Stimulated activated CD4-positive, alpha-beta T cell treated with anti-CD3 and anti-CD28 coated beads, Interleukin-15, amount 100 ng/mL, for 1 hour (primary cell): Measurements from ENCODE around the gene KRT86.

Experiments
- DNase-seq, 2 donors: peaks; one replicate each; pipeline ENCODE4 v3.0.0-alpha.2; 2020; ENCODE audit warnings: low read depth in 1 of 2, low spot score in 1 of 2

KRT86 gene

DNA sequence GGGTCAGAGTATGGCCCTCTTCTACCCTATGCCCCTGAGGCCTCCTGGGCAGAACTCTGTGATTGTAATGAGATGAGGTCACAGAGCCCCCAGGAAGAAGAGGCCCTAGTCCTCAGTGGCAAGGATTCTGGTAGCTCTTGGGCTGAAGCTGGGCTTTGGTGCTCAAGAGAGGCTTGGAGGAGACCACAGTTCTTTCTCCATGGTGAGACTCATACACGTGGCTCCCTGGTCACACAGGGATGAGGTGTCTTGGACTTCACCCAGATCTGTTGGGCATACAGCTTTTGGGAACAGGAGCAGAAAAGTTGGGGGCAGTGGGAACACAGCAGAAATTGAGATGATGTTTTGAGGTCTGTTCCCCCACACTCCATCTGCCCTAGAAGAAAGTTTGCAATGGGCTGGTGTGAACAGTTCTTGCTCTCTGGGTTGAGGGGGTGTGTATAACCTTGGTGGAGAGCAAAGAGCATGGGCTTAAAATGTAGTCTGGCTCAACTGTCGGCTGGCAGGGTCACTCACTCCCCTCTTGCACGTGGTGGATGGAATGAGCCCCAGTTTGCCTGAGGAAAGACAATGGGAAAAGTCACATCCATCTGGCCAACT, at the start of gene KRT86:
TSS of gene KRT86 (plus strand) at position 125 of the 600 bp plus-strand sequence. CDS start 27,272 bp downstream, outside the sequence.
- DNase-seq: no peak

DNA sequence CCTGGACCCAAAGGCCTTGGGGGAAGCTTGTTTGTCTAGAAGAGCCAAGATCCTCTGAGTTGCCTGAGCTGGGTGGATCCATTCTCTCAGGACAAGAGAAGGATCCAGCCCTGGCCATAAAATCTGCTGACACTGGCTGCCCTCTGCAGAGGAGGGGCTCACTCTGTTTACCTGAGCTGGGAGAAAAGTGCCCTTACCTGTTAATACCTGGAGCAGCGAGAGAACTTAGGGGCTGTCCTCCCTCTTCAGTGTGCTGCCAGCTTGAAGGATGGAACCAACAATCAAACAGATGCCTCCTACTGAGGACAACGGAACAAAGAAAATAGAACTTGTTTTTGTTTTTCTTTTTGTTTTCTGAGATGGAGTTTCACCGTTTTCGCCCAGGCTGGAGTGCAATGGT, 48.7 kb upstream of the KRT86 start:
- no peak for DNase-seq

DNA sequence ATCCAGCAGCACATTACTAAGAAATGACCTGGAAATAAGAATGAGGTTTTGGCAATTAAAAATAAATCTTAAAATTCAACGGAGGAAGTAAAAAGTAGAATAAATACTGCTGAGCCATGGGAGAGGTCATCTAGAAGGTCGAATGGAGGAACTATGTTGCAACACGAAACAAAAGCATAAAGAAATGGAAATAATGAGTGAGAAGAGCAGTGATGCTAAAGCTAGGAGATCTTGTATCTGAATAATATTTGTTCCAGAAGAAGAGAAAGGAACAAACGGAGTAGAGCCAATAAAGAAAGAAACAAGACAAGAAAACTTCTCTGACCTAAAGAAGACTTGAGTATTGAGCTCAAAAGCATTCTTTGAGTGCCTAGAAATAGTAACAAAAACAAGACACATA, 48.0 kb upstream of the KRT86 start:
- no peak for DNase-seq

DNA sequence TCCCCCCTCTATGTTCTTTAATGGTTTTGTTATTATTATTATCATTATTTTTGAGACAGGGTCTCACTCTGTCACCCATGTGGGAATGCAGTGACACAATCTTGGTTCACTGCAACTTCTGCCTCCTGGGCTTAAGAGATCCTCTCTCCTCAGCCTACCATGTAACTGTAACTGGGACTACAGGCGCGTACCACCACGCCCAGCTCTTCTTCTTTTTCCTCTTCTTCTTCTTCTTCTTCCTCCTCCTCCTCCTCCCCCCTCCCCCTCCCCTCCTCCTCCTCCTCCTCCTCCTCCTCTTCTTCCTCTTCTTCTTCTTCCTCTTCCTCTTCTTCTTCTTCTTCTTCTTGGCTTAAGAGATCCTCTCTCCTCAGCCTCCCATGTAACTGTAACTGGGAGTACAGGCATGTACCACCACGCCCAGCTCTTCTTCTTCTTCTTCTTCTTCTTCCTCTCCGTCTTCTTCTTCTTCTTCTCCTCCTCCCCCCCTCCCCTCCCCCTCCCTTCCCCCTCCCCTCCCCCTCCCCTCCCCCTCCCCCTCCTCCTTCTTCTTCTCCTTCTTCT, 46.8 kb upstream of the KRT86 start:
- DNase-seq: no peak

DNA sequence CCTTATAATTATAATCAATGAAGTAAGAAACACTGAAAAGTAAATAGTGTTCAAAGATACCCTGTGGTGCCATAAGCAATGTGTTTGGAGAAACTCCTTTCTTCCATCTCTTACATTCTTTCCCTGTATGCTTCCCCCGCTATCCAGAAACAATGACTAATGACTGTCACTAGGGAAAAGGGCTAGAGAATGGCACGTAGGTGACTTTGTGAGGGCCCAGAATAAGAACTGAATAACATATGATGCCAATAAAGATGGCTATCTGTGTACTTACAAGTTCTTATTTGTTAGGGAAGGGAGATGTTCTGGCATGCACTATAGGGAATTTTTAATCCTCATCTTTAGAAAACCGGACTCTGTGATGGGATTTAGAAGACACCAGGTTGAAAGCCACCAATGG, 46.1 kb upstream of the KRT86 start:
- DNase-seq: no peak

DNA sequence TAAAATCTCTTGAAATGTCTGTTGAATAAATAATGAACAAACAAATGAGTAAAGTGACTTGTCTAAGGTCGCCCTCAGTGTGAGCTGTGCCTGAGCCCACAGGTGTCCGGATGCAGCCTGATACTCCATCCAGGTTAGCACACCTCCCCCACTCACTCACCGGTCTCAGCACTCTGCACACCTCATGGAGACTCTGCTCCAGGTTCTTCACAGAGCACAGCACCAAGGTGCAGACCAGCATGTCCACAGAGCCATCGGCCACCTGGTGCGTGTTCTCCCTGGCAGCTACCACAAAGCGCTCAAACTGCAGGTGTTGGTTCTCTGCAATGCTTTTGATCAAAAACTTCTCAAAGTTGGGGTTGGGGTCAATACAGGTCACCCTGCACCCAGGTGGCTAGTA, 45.5 kb upstream of the KRT86 start:
- DNase-seq: no peak

DNA sequence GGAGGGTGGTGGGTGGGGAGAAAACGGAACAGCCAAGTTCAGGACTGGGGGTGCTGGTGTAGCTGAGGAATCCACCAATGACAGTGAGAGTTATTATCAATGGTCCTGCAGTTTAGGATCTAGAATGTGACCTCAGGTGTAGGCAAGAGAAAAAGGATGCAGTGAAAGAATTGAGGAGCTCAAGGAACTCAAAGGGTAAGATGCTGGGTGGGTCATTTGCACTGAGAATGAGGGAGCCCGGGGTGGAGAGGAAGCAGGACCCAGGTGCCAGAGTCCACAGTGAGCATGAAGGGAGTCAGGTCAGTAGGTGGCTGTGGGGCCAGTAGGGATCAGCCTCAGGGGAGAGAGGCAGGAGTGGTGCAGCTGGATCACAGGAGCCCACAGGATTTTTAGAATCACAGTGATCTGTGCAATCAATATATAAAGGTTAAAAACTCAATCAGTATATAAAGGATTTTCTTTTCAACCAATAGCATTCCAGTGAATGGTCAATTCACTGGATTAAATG, 44.6 kb upstream of the KRT86 start:
- no peak for DNase-seq

DNA sequence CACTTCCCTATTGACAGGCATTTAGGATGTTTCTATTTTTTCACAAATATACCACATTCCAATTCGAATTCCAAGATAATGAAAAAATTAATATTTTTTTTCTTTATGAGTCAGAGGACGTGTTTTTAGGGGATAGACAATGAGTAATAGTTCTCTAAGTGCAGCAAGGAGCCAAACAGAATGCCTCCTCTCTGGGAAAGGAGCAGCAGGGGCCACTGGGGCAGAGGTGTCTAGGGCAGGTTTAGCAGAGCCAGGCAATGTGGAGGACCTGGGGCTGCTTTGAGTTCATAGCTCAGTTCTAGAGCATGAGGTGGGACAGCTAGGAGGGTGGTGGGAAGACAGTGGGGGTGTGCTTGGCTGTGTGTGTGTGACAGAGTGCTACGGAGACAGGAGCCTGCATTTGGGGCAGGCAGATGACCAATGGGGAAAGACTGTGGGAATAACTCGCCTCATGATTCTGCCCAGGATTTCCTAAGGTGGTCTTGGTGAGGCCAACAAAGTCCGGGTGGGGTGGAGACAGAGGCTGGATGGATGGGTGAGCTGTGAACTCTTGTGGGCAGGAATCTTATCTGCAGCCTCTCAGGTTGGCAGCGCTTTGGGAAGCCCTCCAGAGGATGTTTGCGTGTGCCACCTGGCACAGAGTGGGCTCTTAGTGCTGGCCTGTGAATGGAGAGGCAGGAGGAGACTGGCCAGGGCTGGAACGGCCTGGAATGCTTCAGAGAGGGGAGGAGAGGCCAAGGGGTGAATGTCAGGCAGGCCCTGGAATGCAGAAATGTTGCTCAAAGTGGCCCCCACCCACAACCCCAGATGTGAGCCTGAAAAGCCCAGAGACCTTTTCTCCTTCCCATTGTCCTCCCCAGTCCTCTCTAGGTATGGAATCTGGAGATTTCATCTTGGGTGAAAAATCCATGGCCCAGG, 43.8 kb upstream of the KRT86 start:
- no peak for DNase-seq

DNA sequence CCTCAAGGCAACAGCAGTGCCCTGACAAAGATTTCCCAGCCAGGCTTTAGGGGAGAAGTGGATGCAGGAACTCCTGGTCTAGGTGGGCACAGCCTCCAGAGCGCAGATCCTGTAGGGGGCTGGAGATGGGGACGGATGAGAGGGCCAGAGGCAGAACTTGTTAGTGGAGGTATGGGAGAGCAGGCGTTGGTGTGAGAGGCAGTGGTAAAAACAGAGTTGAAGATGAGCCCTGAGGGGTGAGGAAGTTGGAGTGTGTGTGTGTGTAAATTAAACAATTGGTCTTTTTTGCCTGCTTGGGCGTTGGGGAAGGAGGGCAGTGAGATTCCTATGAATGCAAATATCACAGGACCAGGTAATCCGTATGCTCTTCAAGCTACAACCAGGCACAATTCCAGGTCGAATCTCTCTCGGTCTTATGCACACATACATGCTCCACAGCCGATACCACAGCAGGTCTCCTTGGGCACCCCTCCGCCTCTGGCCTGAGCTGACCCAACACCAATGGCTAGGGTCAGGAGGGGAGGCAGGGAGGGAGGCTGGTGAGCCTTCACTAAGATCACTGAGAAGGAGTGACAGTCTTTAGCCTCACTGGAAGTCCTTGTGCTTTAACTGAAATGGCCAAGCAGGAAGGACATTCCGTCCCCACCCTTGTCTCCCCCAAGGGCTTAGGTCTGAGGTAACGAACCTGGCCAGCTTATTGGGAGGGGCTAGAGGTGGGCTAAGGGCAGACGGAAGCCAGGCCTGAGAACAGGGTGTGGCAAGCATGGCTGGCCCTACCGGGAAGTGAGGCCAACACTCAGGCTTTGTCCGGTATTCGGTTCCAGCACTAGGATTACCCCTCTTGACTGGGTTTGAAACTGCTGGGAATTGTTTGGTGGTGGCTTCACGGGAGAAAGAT, 42.9 kb upstream of the KRT86 start:
- no peak for DNase-seq

DNA sequence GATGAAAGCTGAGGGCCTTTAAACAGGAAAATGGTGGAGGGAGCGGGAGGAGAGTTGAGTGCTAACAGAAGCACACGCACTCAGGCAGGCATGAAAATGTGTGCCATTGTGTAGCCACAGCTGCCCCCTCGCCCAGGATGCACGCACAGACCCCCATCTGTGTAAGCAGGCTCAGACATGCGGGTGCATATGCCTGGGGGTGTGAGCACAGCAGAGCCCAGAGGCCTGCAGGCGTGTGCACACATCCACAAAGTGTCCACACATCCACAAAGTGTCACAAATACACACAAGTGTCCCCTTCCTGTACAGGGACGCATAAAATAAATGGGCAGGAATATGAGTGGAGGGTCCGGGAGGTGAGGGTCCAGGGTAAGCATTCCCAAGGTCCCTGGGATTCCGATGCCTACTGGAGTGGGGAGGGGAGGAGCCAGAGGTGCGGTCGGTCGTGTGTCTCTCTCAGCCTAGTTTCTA, 42.2 kb upstream of the KRT86 start:
- no peak for DNase-seq

DNA sequence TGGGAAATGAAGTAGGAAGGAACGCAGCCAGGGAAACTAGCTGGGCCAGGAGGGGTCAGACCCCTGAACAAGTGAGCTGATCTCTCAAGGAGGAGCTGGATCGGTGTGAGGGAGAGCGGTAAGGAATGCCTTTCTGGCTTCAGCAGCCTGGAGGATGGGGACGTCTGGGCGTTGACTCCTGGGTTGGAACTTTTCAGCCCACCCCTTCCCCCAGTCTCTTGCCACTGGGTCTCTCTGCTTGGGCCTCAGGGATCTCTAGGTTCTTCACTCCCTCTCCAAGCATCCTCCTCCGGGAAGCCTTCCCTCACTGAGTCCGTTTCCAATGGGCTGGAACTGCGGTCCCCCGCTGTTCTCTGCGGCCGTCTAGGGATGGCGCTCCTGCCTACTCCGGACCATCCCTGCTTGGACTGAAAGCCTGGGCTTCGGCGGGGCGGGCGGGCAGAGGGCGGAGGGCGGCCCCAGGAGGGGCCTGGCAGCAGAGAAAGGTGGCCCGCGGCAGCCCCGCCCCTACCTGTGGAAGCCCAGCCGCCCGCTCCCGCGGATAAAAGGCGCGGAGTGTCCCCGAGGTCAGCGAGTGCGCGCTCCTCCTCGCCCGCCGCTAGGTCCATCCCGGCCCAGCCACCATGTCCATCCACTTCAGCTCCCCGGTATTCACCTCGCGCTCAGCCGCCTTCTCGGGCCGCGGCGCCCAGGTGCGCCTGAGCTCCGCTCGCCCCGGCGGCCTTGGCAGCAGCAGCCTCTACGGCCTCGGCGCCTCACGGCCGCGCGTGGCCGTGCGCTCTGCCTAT, 41.6 kb upstream of the KRT86 start, which contains the start of gene KRT7:
TSS of gene KRT7 (plus strand) at position 570 of the 788 bp plus-strand sequence. CDS start at position 624, 54 bp downstream.
- no peak for DNase-seq

DNA sequence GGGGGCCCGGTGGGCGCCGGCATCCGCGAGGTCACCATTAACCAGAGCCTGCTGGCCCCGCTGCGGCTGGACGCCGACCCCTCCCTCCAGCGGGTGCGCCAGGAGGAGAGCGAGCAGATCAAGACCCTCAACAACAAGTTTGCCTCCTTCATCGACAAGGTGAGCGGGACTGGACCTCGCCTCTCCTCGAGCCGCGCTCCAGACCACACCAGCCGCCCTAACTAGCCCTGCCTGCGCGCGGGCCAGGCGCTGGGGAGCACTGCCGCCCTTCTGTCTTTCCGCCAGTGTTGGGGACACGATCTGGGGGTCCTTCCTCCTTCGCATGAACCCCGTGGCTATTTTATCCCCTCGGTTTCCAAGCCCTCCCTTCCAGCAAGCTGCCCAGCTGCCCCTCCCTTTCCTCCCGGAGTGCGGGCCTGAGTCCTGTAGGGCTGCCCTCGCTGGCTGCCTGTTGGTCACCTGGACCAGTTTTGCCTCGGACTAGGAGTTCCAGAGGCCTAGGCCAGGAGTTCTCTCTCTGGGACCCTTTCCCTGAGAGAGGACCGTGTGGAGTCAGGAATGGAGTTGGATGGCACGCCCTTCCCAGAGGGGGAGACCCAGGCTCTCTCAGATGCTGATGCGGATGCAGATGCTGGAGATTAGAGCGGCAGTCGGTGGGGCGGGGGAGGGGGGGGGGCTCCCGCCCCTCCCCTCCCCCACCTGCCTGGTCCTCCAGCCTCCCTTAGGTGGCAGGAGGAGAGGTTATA, 40.8 kb upstream of the KRT86 start:
- no peak for DNase-seq

DNA sequence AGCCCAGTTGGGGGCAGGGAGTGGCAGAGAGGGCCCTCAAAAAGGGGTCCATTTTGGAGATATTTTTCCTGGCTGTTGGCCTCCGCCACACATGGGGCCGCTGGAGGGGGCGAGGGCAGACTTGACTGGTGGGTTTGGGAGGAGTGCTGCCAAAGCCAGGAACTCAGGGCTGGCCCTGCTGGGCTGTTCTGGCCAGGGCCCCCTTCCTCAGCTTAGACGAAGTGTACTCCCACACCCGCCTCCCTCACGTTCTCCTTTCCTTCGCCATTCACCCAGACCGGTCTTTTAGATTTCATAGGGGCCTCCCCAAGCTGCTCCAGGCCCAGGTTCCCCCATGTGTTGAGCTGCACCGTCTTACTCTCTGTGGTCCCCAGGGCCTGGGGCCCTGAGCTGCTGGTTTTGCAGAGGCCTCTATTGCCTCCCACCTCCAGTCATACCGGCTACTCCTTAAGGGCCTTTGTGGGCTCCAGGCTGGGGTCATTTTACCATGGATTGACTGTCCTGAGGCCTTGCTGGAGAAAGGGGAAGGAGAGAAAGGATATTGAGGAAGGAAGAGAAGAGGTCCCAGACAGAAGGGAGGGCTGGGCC, 40.1 kb upstream of the KRT86 start:
- DNase-seq: no peak

DNA sequence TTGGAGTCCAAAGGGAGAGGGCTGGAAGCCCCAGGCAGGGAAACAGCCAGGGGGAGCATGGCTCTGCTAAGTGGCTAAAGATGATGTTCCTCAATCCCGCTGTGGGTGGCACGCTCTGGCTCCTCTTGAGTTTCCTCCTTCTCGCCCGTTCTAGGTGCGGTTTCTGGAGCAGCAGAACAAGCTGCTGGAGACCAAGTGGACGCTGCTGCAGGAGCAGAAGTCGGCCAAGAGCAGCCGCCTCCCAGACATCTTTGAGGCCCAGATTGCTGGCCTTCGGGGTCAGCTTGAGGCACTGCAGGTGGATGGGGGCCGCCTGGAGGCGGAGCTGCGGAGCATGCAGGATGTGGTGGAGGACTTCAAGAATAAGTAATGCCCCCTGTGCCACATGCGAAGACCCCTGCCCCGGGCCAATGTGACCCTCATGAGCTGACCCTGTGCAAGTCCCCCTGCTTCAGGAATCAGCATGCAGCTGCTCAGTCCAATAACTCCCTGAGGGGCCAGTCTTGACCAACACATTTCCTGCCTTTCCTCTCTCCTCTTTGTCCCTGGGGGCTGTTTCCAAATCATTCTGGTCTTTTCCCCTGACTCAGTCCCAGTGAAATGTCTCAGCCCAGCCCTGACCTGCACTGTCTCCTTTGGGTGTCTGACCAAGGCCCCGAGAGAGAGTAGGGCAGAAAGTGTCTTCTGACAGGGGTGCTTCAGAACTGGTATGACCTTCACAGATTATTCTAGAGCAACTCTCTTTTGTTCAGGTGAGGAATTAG, 39.3 kb upstream of the KRT86 start:
- DNase-seq: no peak

DNA sequence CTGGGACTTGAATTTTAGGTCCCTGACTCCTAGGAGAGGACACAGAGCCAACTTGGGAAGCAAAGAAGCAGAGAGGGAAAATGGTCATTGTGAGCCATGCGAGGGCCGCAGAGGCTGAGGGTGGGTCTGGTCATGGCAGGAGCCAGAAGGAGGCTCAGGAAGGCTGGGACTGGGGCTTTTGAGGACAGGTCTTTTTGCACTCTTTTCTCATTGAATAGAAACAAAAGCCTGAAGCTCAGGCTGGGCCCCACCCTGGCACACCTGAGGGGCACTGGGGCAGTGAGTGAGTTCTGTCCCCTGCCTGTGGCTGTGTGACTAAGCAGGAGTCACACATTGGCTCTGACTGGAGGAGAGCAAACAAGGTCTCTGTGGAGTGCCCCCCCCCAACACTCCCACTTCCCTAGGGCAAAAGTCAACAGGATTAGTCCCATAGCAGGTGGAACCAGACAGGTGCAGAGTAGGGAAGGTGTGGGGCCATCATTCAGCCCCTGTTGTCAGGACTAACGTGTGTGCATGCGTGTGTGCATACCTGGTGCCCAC, 38.6 kb upstream of the KRT86 start:
- no peak for DNase-seq

DNA sequence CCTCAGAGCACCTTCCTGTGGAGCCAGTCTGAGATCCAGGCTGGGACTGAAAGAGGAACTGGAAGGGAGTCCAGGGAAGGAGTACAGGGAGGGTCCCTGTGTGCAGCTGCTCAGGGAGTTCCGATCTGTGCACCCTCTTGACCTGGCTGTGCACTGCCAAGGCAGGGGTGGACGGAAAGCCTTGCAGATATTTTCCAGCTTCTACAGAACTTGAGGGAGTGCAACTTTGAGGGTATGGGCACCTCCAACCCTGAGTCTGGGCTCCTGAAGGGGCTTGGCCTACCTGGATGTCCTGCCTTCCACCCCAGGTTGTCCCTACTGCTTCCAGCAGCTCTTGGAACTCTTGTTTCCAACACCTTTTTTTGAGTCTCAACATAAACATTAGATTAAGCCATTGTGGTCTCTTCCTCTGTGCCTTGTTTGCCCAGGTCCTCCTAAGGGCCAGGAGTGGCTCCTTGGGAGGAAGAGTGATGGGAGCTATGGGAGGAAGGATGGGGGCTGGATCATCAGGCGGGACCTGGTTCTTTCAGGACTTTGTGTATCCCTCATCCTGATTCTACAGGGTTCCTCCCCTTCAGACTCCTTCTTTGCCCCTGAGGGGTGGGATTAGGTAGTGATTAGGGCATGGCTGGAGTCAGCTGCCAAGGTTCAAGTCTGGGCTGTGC, 37.9 kb upstream of the KRT86 start:
- DNase-seq: no peak

DNA sequence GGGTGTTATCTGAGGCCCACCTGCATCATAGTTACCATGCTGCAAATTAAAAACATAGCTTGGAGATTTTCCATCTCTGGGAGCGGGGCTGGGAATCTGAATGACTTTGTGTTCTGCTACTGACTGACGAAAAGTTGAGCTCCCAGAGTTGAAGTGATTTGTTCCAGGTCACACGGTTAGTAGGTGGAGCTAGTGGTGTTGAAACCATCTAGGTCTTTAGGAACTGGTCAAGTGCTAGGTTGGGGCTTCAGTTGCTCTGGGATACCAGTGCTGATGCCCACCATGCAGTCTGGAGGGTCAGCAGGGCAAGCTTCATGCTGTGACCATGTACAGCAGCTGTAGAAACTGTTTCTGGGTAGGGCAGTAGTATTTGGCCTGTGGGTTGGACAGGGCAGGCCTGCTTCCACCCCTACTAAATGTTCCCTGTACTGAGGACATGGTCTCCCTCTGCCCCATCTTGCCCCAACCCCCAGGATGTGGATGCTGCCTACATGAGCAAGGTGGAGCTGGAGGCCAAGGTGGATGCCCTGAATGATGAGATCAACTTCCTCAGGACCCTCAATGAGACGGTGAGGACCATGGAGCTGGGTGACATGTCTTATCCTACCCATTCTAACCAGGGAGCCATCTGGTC, 36.1 kb upstream of the KRT86 start:
- DNase-seq: no peak
